Measurements from ENCODE around the gene PCBP1. TPM values are rescaled to one million over a fixed set of nuclear protein-coding genes. Genes with fewer than 3 reads are reported as not detected.
"Not testable (repeated sequence)": the region's sequence is repeated elsewhere in the genome, so short reads cannot be mapped to it uniquely, and the experiment has no call there.

The PCBP1 gene
- polyA plus RNA-seq, 1 of the 3 experiments (the other 2 are of a cell fraction) = 94.0 TPM

- peaks cover 16 to 24% of the 10 kb centered on the region in 2 experiments; a peak in 2 of 4 replicates for H3K4me1 ChIP-seq (ENCODE audit: control insufficient read depth in 1 of 2, insufficient read depth in 2 of 2, low read depth in 1 of 2, low read length in 1 of 2)
- H3K4me2 ChIP-seq; POLR2A ChIA-PET; H4K20me1 ChIP-seq (ENCODE audit: insufficient read depth); H3K36me3 ChIP-seq (replicated peaks in 1 of 2; ENCODE audit: control insufficient read depth in 1 of 2, insufficient read depth in 2 of 2, low read length in 1 of 2); H2AFZ ChIP-seq (ENCODE audit: low read depth); DNase-seq; H3K79me2 ChIP-seq (ENCODE audit: insufficient read depth); H3K27me3 ChIP-seq (ENCODE audit: insufficient read depth); H3K4me3 ChIP-seq (ENCODE audit: low read depth in 2 of 2, low read length in 1 of 2); H3K9ac ChIP-seq; H3K9me2 ChIP-seq; H3K9me3 ChIP-seq; H3K27ac ChIP-seq (ENCODE audit: low read depth in 2 of 2, low read length in 1 of 2); H3F3A ChIP-seq (replicated peaks; ENCODE audit: insufficient read depth): not testable (repeated sequence)
- CTCF ChIA-PET = interaction anchor here (0.6 to 1.1 kb wide), 2 partner anchors 18 to 37 kb away, joined by 3 read pairs; no protein-coding TSS in a partner anchor
- WGBS (ENCODE audit: low lambda C conversion rate) = 88% methylated on average over 5 of the region's 5 CpGs
These were observed 23.1 kb downstream of the PCBP1 start for GRCh38 chr2:70110397-70110796.

GRCh38 chr2:70111752-70112591, 24.7 kb downstream of the PCBP1 start:
- no peaks in the 10 kb centered on the region for H3K9me3 ChIP-seq
- peaks cover 4% of the 10 kb centered on the region for H3F3A ChIP-seq (replicated peaks; ENCODE audit: insufficient read depth)
- H3K4me1 ChIP-seq (ENCODE audit: control insufficient read depth in 1 of 2, insufficient read depth in 2 of 2, low read depth in 1 of 2, low read length in 1 of 2) = peaks cover 16 to 24% of the 10 kb centered on the region in 2 experiments; a peak in 2 of 4 replicates
- no peak overlapping the region for H3K4me3 ChIP-seq (ENCODE audit: low read depth in 2 of 2, low read length in 1 of 2)
- no peaks in the 10 kb centered on the region for H3K79me2 ChIP-seq (ENCODE audit: insufficient read depth)
- H2AFZ ChIP-seq (ENCODE audit: low read depth) = peak overlapping the region; percentile 68
- TF ChIP-seq USF1 (IDR thresholded peaks at IDR 0.05; ENCODE audit: borderline replicate concordance, low read depth) (no peak), JUND (IDR thresholded peaks at IDR 0.05) (no peak), FOXM1 (IDR thresholded peaks at IDR 0.05; ENCODE audit: low read depth) (no peak), RCOR1 (IDR thresholded peaks at IDR 0.05; ENCODE audit: low read length) (no peak), GATA2 (CRISPR knock-in tag; IDR thresholded peaks at IDR 0.05) (no peak), TCF12 (IDR thresholded peaks at IDR 0.05) (no peak), EP300 (IDR thresholded peaks at IDR 0.05; ENCODE audit: borderline replicate concordance in 1 of 2, low read depth in 1 of 2, low read length in 1 of 2) (no peak), NFIC (IDR thresholded peaks at IDR 0.05; ENCODE audit: borderline replicate concordance) (peak; percentile 82)
- H3K9ac ChIP-seq = no peak overlapping the region
- DNase-seq = peak; percentile 52
- H3K9me2 ChIP-seq = no peaks in the 10 kb centered on the region
- H3K36me3 ChIP-seq (replicated peaks in 1 of 2; ENCODE audit: control insufficient read depth in 1 of 2, insufficient read depth in 2 of 2, low read length in 1 of 2) = no peaks in the 10 kb centered on the region
- 85% methylated on average over 7 of the region's 7 CpGs for WGBS (ENCODE audit: low lambda C conversion rate)
- no peaks in the 10 kb centered on the region for H4K20me1 ChIP-seq (ENCODE audit: insufficient read depth)
- POLR2A ChIA-PET = no interaction called here
- CTCF ChIA-PET = no interaction called here
- no peak overlapping the region for H3K4me2 ChIP-seq
- no peaks in the 10 kb centered on the region for H3K27me3 ChIP-seq (ENCODE audit: insufficient read depth)
- H3K27ac ChIP-seq (ENCODE audit: low read depth in 2 of 2, low read length in 1 of 2) = peak overlapping the region; percentile 7 to 36; a peak in 2 of 4 replicates

- no peak overlapping the region for H3K9ac ChIP-seq
- no peak overlapping the region for H3K4me2 ChIP-seq
- TF ChIP-seq MXI1 (IDR thresholded peaks at IDR 0.05; ENCODE audit: low read depth, low read length) (no peak), NRF1 (IDR thresholded peaks at IDR 0.05; ENCODE audit: low read depth, low read length) (no peak), USF2 (IDR thresholded peaks at IDR 0.05; ENCODE audit: borderline replicate concordance, low read depth, low read length) (no peak), NFIC (IDR thresholded peaks at IDR 0.05; ENCODE audit: borderline replicate concordance) (no peak), FOXM1 (IDR thresholded peaks at IDR 0.05; ENCODE audit: low read depth) (no peak), ELF1 (IDR thresholded peaks at IDR 0.05) (no peak), GABPA (IDR thresholded peaks at IDR 0.05; ENCODE audit: low read depth) (no peak), FOXJ3 (CRISPR knock-in tag; IDR thresholded peaks at IDR 0.05) (no peak), GATA2 (CRISPR knock-in tag; IDR thresholded peaks at IDR 0.05) (no peak), IRF3 (IDR thresholded peaks at IDR 0.05; ENCODE audit: low read depth, low read length) (no peak), MAX (IDR thresholded peaks at IDR 0.05; ENCODE audit: low read depth) (no peak)
- no peaks in the 10 kb centered on the region for H4K20me1 ChIP-seq (ENCODE audit: insufficient read depth)
- no peak for DNase-seq
- no peaks in the 10 kb centered on the region for H3K9me3 ChIP-seq
- CTCF ChIA-PET = no interaction called here
- peaks cover 12 to 19% of the 10 kb centered on the region in 2 experiments; a peak in 2 of 4 replicates for H3K4me1 ChIP-seq (ENCODE audit: control insufficient read depth in 1 of 2, insufficient read depth in 2 of 2, low read depth in 1 of 2, low read length in 1 of 2)
- peaks cover 4% of the 10 kb centered on the region for H3F3A ChIP-seq (replicated peaks; ENCODE audit: insufficient read depth)
- H3K27ac ChIP-seq (ENCODE audit: low read depth in 2 of 2, low read length in 1 of 2) = no peak overlapping the region
- no peaks in the 10 kb centered on the region for H3K27me3 ChIP-seq (ENCODE audit: insufficient read depth)
- no peaks in the 10 kb centered on the region for H3K36me3 ChIP-seq (replicated peaks in 1 of 2; ENCODE audit: control insufficient read depth in 1 of 2, insufficient read depth in 2 of 2, low read length in 1 of 2)
- H2AFZ ChIP-seq (ENCODE audit: low read depth) = no peak overlapping the region
- POLR2A ChIA-PET = no interaction called here
- no peaks in the 10 kb centered on the region for H3K79me2 ChIP-seq (ENCODE audit: insufficient read depth)
- no peak overlapping the region for H3K4me3 ChIP-seq (ENCODE audit: low read depth in 2 of 2, low read length in 1 of 2)
- no peaks in the 10 kb centered on the region for H3K9me2 ChIP-seq
- WGBS (ENCODE audit: low lambda C conversion rate) = 95% methylated on average over 4 of the region's 4 CpGs
These were observed 26.2 kb downstream of the PCBP1 start for GRCh38 chr2:70113359-70114070.
